SIG-M5 (cell line): ENCODE data around the gene SBNO2.

ENCODE experiments used
- DNase-seq: peaks from one replicate; lab custom pipeline; 2025; lab: John Stamatoyannopoulos, UW

The SBNO2 gene

GRCh38 chr19:1070931-1071791 is 102.9 kb downstream of the SBNO2 start:
- no peak for DNase-seq

GRCh38 chr19:1070576-1070930 is 103.5 kb downstream of the SBNO2 start:
- no peak for DNase-seq

GRCh38 chr19:1069009-1069779 is 104.9 kb downstream of the SBNO2 start:
- peak; percentile 49 for DNase-seq

GRCh38 chr19:1068009-1069001 is 105.8 kb downstream of the SBNO2 start:
- no peak for DNase-seq

GRCh38 chr19:1067341-1067957 is 106.6 kb downstream of the SBNO2 start:
- DNase-seq, result no peak

- no peak for DNase-seq
Measured at GRCh38 chr19:1066748-1067340, 107.2 kb downstream of the SBNO2 start, which contains the start of gene ARHGAP45. Gene ARHGAP45 (plus strand): TSS chr19:1067167. CDS start chr19:1067406, 239 bp downstream.

- no peak for DNase-seq
Measured at GRCh38 chr19:1066251-1066747, 107.8 kb downstream of the SBNO2 start.

GRCh38 chr19:1065606-1066109 is 108.4 kb downstream of the SBNO2 start:
- no peak for DNase-seq

- no peak for DNase-seq
Measured at GRCh38 chr19:1064661-1065605, 109.1 kb downstream of the SBNO2 start.

- DNase-seq, result no peak
Measured at GRCh38 chr19:1063909-1064660, 110.0 kb downstream of the SBNO2 start.

GRCh38 chr19:1063030-1063908 is 110.8 kb downstream of the SBNO2 start:
- DNase-seq, result no peak

GRCh38 chr19:1062387-1063029 is 111.6 kb downstream of the SBNO2 start:
- no peak for DNase-seq

GRCh38 chr19:1061987-1062386 is 112.1 kb downstream of the SBNO2 start:
- no peak for DNase-seq

- no peak for DNase-seq
Measured at GRCh38 chr19:1060689-1061088, 113.4 kb downstream of the SBNO2 start.

- no peak for DNase-seq
Measured at GRCh38 chr19:1058112-1058511, 116.0 kb downstream of the SBNO2 start.
